Activated CD8-positive, alpha-beta T cell treated with anti-CD3 and anti-CD28 coated beads for 36 hours (primary cell): ENCODE data around the gene SMIM12. TPM values are rescaled to one million over a fixed set of nuclear protein-coding genes. Genes with fewer than 3 reads are reported as not detected.

Source experiments
- ATAC-seq: fragments of 200-7000 bp; cut with Tn5 transposase; one replicate; pipeline ENCODE4 v1.10.0; 2021; ENCODE audit warnings: mild to moderate bottlenecking, moderate library complexity
- CTCF ChIA-PET: fragments of 350-600 bp; sonication (Branson Sonifier 250); formaldehyde crosslinking; loops from one replicate; lab custom pipeline; 2021; ENCODE audit warnings: antibody characterized with exemption; lab: Charles Lee
- POLR2A ChIA-PET: fragments of 350-600 bp; sonication (Branson Sonifier 250); formaldehyde crosslinking; loops from one replicate; lab custom pipeline; 2021; ENCODE audit warnings: antibody characterized with exemption; lab: Charles Lee
- DNase-seq: peaks from one replicate; pipeline ENCODE4 v3.0.0-alpha.2; 2020
- H3K27ac Mint-ChIP-seq: one replicate; pipeline ENCODE4 v1.8.0; 2021; ENCODE audit warnings: mild to moderate bottlenecking, mixed read lengths
- H3K27me3 Mint-ChIP-seq: one replicate; pipeline ENCODE4 v1.8.0; 2021; ENCODE audit warnings: mixed read lengths
- H3K36me3 Mint-ChIP-seq: one replicate; pipeline ENCODE4 v1.8.0; 2021; ENCODE audit warnings: low read depth, mixed read lengths
- H3K4me1 Mint-ChIP-seq: one replicate; pipeline ENCODE4 v1.8.0; 2021; ENCODE audit warnings: low read depth, mixed read lengths
- H3K4me3 Mint-ChIP-seq: one replicate; pipeline ENCODE4 v1.8.0; 2021; ENCODE audit warnings: mild to moderate bottlenecking, moderate library complexity, mixed read lengths
- H3K9me3 Mint-ChIP-seq: one replicate; pipeline ENCODE4 v1.8.0; 2021; ENCODE audit warnings: mixed read lengths
- intact Hi-C: fragments of 100-400 bp; cut with micrococcal nuclease; formaldehyde crosslinking; loops from one replicate; pipeline ENCODE4 v1.10.0; 2022
- total RNA-seq, 2 experiments: library from RNA; stranded (reverse); gene quantifications; one replicate each; pipeline ENCODE4 v1.2.3, GENCODE V29; 2021
- TF ChIP-seq, protein P1 (sequence below): fragments of 200-600 bp; IDR thresholded peaks from one replicate; pipeline ENCODE4 v1.8.0; 2022; ENCODE audit warnings: antibody characterized with exemption, mild to moderate bottlenecking

Gene SMIM12
- total RNA-seq, 2 experiments from 2014 or later: 36.6 to 37.5 TPM

DNA sequence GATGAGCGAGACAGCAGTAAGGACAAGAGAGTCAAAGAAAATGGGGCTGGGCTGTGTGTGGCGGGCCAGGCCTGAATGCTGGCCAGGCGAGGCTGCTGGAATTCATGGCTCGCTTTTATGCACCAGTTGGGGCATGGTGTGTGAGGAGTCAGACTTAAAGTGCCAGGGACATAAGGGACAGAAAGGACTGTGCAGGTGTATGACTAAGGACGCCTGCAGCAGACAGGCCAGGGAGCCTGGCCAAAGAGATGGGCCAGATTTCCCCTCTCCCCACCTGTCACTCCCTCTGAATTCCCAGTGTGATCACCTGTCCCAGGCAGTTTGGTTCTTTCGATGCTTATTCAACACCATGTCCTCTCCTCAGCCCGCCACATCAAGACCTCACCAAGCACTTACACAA, 16.9 kb upstream of the SMIM12 start:
- DNase-seq (no peak), ATAC-seq (no peak)
- no peak overlapping the region for H3K27ac Mint-ChIP-seq
- TF ChIP-seq, protein P1, sequence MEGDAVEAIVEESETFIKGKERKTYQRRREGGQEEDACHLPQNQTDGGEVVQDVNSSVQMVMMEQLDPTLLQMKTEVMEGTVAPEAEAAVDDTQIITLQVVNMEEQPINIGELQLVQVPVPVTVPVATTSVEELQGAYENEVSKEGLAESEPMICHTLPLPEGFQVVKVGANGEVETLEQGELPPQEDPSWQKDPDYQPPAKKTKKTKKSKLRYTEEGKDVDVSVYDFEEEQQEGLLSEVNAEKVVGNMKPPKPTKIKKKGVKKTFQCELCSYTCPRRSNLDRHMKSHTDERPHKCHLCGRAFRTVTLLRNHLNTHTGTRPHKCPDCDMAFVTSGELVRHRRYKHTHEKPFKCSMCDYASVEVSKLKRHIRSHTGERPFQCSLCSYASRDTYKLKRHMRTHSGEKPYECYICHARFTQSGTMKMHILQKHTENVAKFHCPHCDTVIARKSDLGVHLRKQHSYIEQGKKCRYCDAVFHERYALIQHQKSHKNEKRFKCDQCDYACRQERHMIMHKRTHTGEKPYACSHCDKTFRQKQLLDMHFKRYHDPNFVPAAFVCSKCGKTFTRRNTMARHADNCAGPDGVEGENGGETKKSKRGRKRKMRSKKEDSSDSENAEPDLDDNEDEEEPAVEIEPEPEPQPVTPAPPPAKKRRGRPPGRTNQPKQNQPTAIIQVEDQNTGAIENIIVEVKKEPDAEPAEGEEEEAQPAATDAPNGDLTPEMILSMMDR: no peak
- H3K4me3 Mint-ChIP-seq: no peak overlapping the region
- no peaks in the 10 kb centered on the region for H3K9me3 Mint-ChIP-seq
- H3K4me1 Mint-ChIP-seq: peaks cover 5% of the 10 kb centered on the region
- intact Hi-C loops: no loop called here
- POLR2A ChIA-PET: no interaction called here
- peaks cover 24% of the 10 kb centered on the region for H3K27me3 Mint-ChIP-seq
- no peaks in the 10 kb centered on the region for H3K36me3 Mint-ChIP-seq
- CTCF ChIA-PET: interaction anchor here (1.8 kb wide), 1 partner anchor 10 kb away, joined by 5 read pairs; no protein-coding TSS in a partner anchor

GRCh38 chr1:34874296-34874952, 14.9 kb upstream of the SMIM12 start:
- Mint-ChIP-seq H3K36me3 (no peaks in the 10 kb centered on the region), H3K4me1 (peaks cover 11% of the 10 kb centered on the region), H3K27ac (no peak overlapping the region), H3K27me3 (peaks cover 22% of the 10 kb centered on the region), H3K4me3 (no peak overlapping the region), H3K9me3 (no peaks in the 10 kb centered on the region)
- TF ChIP-seq, protein P1: no peak
- no peak for ATAC-seq
- no peak for DNase-seq
- ChIA-PET POLR2A (interaction anchor here (1.7 kb wide), 1 partner anchor 15 kb away, joined by 4 read pairs; the partner anchor contains the start of gene SMIM12), CTCF (interaction anchor here (0.6 to 1.1 kb wide), 3 partner anchors 10 to 135 kb away, joined by 3 to 5 read pairs (median 3); no protein-coding TSS in a partner anchor)
- intact Hi-C loops: no loop called here

- ChIA-PET CTCF (interaction anchor here (1.2 to 2.8 kb wide), 2 partner anchors 8 to 19 kb away, joined by 3 to 14 read pairs; no protein-coding TSS in a partner anchor), POLR2A (interaction anchor here (0.7 to 1.0 kb wide), 2 partner anchors 10 to 12 kb away, joined by 3 to 4 read pairs; partner anchors contain the start of gene SMIM12)
- no peak for DNase-seq
- no peaks in the 10 kb centered on the region for H3K36me3 Mint-ChIP-seq
- no peak overlapping the region for H3K27ac Mint-ChIP-seq
- H3K27me3 Mint-ChIP-seq: peaks cover 14% of the 10 kb centered on the region
- peaks cover 11% of the 10 kb centered on the region for H3K4me1 Mint-ChIP-seq
- TF ChIP-seq, protein P1: no peak
- intact Hi-C loops: no loop called here
- no peak overlapping the region for H3K4me3 Mint-ChIP-seq
- no peaks in the 10 kb centered on the region for H3K9me3 Mint-ChIP-seq
- no peak for ATAC-seq
Observed at GRCh38 chr1:34872133-34872503, 12.6 kb upstream of the SMIM12 start.

DNA sequence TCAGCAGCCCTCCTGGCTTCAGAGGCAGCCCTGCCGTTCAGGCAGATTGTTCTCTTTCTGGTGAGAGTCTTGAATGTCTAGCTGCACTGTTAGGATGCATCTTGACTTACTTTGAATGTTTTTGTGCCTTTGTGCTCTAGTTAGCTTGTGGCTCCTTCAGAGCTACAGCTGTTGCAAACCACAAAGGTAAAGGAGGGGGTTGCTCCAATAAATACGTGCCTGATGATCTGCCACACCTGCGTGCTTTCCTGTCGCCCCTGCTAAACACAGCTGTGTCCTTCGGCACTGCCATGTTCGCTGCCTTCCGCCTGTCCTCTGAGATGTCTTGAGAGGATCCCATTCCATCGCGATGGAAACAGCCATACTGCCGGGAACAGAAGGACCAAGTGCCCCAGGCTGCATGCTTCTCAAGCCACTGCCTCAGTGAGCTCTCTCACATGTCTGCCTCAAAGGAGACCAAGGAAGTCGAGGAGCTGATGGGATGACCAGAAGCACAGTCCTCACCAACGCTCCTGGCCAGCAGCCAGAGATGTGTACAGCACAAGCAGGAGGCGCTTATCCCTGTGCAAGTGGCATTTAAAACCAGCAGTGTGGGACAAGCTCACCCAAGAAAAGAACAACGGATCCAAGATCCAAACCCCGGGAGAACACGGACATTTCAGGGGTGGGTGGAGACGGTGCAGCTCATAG, 12.0 kb upstream of the SMIM12 start:
- POLR2A ChIA-PET: interaction anchor here (0.7 to 1.0 kb wide), 2 partner anchors 9 to 12 kb away, joined by 3 to 4 read pairs; partner anchors contain the start of gene SMIM12
- no peak for DNase-seq
- Mint-ChIP-seq H3K36me3 (no peaks in the 10 kb centered on the region), H3K27ac (no peak overlapping the region), H3K9me3 (no peaks in the 10 kb centered on the region), H3K4me1 (peaks cover 11% of the 10 kb centered on the region), H3K27me3 (peaks cover 11% of the 10 kb centered on the region), H3K4me3 (no peak overlapping the region)
- intact Hi-C loops: no loop called here
- TF ChIP-seq, protein P1: no peak
- CTCF ChIA-PET: interaction anchor here (1.2 to 2.8 kb wide), 3 partner anchors 9 to 19 kb away, joined by 3 to 14 read pairs (median 4); partner anchors contain the start of gene SMIM12
- no peak for ATAC-seq
